AG04450 (cell line): ENCODE results near the gene ARHGEF4. TPM values are rescaled to one million over a fixed set of nuclear protein-coding genes. Genes with fewer than 3 reads are reported as not detected.

ENCODE experiments used
- CTCF ChIA-PET: fragments of 300-600, 350-600 bp; formaldehyde crosslinking; extraction: SDS; loops from one replicate; lab custom pipeline; 2022; ENCODE audit warnings: antibody characterized with exemption, inconsistent platforms; lab: Charles Lee
- POLR2A ChIA-PET: fragments of 350-600 bp; formaldehyde crosslinking; extraction: SDS; loops from one replicate; lab custom pipeline; 2021; ENCODE audit warnings: antibody characterized with exemption, inconsistent platforms; lab: Yijun Ruan, JAX
- DNase-seq: peaks from one replicate; pipeline ENCODE4 v3.0.0-alpha.2; 2011; ENCODE audit warnings: low read depth, low spot score
- H3K27ac ChIP-seq: one replicate; pipeline ENCODE4 v1.5.1; 2012; ENCODE audit warnings: low read depth, low read length, control low read depth
- H3K27me3 ChIP-seq: one replicate; pipeline ENCODE4 v1.6.0; 2012; ENCODE audit warnings: low read length; ENCODE audit not compliant: control insufficient read depth, insufficient read depth
- H3K4me3 ChIP-seq: 2 replicates; pipeline ENCODE4 v1.5.1; 2011; ENCODE audit warnings: mild to moderate bottlenecking, low read depth, low read length, control low read depth
- H3K9me3 ChIP-seq: 2 replicates; pipeline ENCODE4 v1.5.1; 2012; ENCODE audit warnings: low read length; ENCODE audit not compliant: control insufficient read depth, insufficient read depth
- CTCF ChIP-seq: IDR thresholded peaks from 2 replicates; pipeline ENCODE4 v1.5.1; 2011; ENCODE audit warnings: low read depth, low read length, control low read depth, inconsistent platforms
- polyA plus RNA-seq: library from polyadenylated mRNA; depleted of rRNA; stranded (reverse); fragments of >200 nt; gene quantifications from 2 replicates; pipeline ENCODE4 v1.2.3, GENCODE V29; 2011

The ARHGEF4 gene
- polyA plus RNA-seq, 1 experiment, result 0.95 TPM

GRCh38 chr2:131026919-131027318, 190.2 kb downstream of the ARHGEF4 start:
- DNase-seq, result no peak
- ChIA-PET POLR2A (no interaction called here), CTCF (no interaction called here)
- no peak overlapping the region for H3K27ac ChIP-seq
- H3K27me3 ChIP-seq, result no peaks in the 10 kb centered on the region
- no peak for TF ChIP-seq CTCF
- peaks cover 7% of the 10 kb centered on the region for H3K9me3 ChIP-seq
- H3K4me3 ChIP-seq, result no peak overlapping the region

- Histone ChIP-seq H3K9me3 (peaks cover 7% of the 10 kb centered on the region), H3K27me3 (peaks cover under 1% of the 10 kb centered on the region), H3K27ac (no peak overlapping the region), H3K4me3 (no peak overlapping the region)
- ChIA-PET POLR2A (no interaction called here), CTCF (no interaction called here)
- TF ChIP-seq CTCF, result no peak
- no peak for DNase-seq
Measured at GRCh38 chr2:131027566-131028528, 191.1 kb downstream of the ARHGEF4 start.

GRCh38 chr2:131029812-131030211, 193.1 kb downstream of the ARHGEF4 start:
- Histone ChIP-seq H3K4me3 (no peak overlapping the region), H3K9me3 (peaks cover 7% of the 10 kb centered on the region), H3K27me3 (peaks cover 15% of the 10 kb centered on the region), H3K27ac (no peak overlapping the region)
- CTCF ChIA-PET, result no interaction called here
- POLR2A ChIA-PET, result no interaction called here
- DNase-seq, result no peak
- TF ChIP-seq CTCF, result no peak

GRCh38 chr2:131030478-131030971, 193.8 kb downstream of the ARHGEF4 start:
- DNase-seq, result no peak
- POLR2A ChIA-PET, result no interaction called here
- peaks cover 17% of the 10 kb centered on the region for H3K27me3 ChIP-seq
- CTCF ChIA-PET, result interaction anchor here (0.5 kb wide), 1 partner anchor 11 kb away, joined by 3 read pairs; no protein-coding TSS in a partner anchor
- H3K27ac ChIP-seq, result no peak overlapping the region
- TF ChIP-seq CTCF, result no peak
- no peak overlapping the region for H3K4me3 ChIP-seq
- H3K9me3 ChIP-seq, result peaks cover 7% of the 10 kb centered on the region

DNA sequence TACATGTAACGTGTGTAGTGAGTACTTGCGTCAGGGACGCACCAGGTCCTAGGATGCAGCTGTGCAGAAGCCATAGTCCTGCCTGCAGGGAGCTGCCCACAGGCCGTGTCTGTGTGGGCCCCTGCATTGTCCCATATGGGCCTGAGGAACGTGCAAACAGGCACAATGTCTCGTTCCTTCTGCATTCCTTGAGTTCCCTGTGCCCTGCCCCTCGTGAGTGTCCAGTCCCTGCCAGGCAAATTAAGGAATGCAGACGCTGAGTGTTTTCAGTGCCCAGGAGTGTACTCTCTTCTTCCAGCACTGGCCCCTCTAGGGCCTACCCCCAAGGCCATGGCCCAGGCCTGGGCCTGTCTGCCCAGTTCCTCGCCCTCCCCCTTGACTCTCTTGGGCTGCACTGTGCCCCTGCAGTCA, 194.7 kb downstream of the ARHGEF4 start:
- H3K4me3 ChIP-seq, result no peak overlapping the region
- no peak overlapping the region for H3K27ac ChIP-seq
- peaks cover 7% of the 10 kb centered on the region for H3K9me3 ChIP-seq
- DNase-seq, result no peak
- no peak for TF ChIP-seq CTCF
- H3K27me3 ChIP-seq, result peaks cover 26% of the 10 kb centered on the region
- POLR2A ChIA-PET, result no interaction called here
- CTCF ChIA-PET, result no interaction called here
